PC-3 (cell line): ENCODE measurements around the gene PCDHGC3. TPM values are rescaled to one million over a fixed set of nuclear protein-coding genes. Genes with fewer than 3 reads are reported as not detected.

Source experiments
- ATAC-seq: fragments of 200-7000 bp; cut with Tn5 transposase; 2 replicates; pipeline ENCODE4 v1.9.1; 2020; ENCODE audit warnings: mild to moderate bottlenecking, moderate library complexity
- BruUV-seq: library from RNA; stranded (reverse); fragments of 400-500 nt; replicated peaks from 2 replicates; lab custom pipeline; 2021; lab: Mats Ljungman, UMichigan
- CTCF ChIA-PET: fragments of 300-600 bp; sonication (Branson Sonifier 250); formaldehyde crosslinking; loops from one replicate; lab custom pipeline; 2022; ENCODE audit warnings: antibody characterized with exemption; lab: Charles Lee
- POLR2A ChIA-PET: fragments of 300-600 bp; sonication (Branson Sonifier 250); formaldehyde crosslinking; loops from one replicate; lab custom pipeline; 2022; ENCODE audit warnings: antibody characterized with exemption; ENCODE audit not compliant: unreplicated experiment; lab: Charles Lee
- DNase-seq: peaks from one replicate; pipeline ENCODE4 v3.0.0-alpha.2; 2015
- H2AFZ ChIP-seq: fragments of 300-600 bp; sonication (generic); 2 replicates; pipeline ENCODE4 v1.6.0; 2016; ENCODE audit warnings: antibody characterized with exemption, low read length
- H3F3A ChIP-seq: fragments of 300-600 bp; sonication (generic); one replicate; pipeline ENCODE4 v1.6.0; 2017; ENCODE audit warnings: antibody characterized with exemption, low read length, control low read depth, mild to moderate bottlenecking; ENCODE audit not compliant: unreplicated experiment
- H3K27ac ChIP-seq: fragments of 300-600 bp; sonication (generic); 2 replicates; pipeline ENCODE4 v1.5.1; 2016; ENCODE audit warnings: mild to moderate bottlenecking, low read length
- H3K27me3 ChIP-seq: fragments of 300-600 bp; sonication (generic); 2 replicates; pipeline ENCODE4 v1.6.1; 2016; ENCODE audit warnings: low read length, mixed read lengths
- H3K36me3 ChIP-seq: fragments of 300-600 bp; sonication (generic); 2 replicates; pipeline ENCODE4 v1.6.1; 2016; ENCODE audit warnings: low read depth, mixed run types, low read length, mixed read lengths
- H3K4me1 ChIP-seq: fragments of 300-600 bp; sonication (generic); 2 replicates; pipeline ENCODE4 v1.5.1; 2016; ENCODE audit warnings: low read length; ENCODE audit not compliant: insufficient read depth
- H3K4me2 ChIP-seq: fragments of 300-600 bp; sonication (generic); 2 replicates; pipeline ENCODE4 v1.6.0; 2016; ENCODE audit warnings: low read length
- H3K4me3 ChIP-seq: fragments of 300-600 bp; sonication (generic); 2 replicates; pipeline ENCODE4 v1.5.1; 2016; ENCODE audit warnings: mild to moderate bottlenecking, low read length, mixed read lengths
- H3K79me2 ChIP-seq: fragments of 300-600 bp; sonication (generic); 2 replicates; pipeline ENCODE4 v1.6.1; 2017; ENCODE audit warnings: low read length, mixed read lengths
- H3K9ac ChIP-seq: fragments of 300-600 bp; sonication (generic); 2 replicates; pipeline ENCODE4 v1.6.0; 2016; ENCODE audit warnings: mild to moderate bottlenecking, low read length
- H3K9me2 ChIP-seq: fragments of 300-600 bp; sonication (generic); replicated peaks from 2 replicates; pipeline ENCODE4 v1.6.1; 2016; ENCODE audit warnings: mixed run types, low read length, mixed read lengths
- H3K9me3 ChIP-seq: fragments of 300-600 bp; sonication (generic); 2 replicates; pipeline ENCODE4 v1.6.1; 2016; ENCODE audit warnings: low read length, mixed read lengths
- H4K20me1 ChIP-seq: fragments of 300-600 bp; sonication (generic); 2 replicates; pipeline ENCODE4 v1.6.1; 2016; ENCODE audit warnings: low read length, mixed read lengths
- EZH2 ChIP-seq: fragments of 300-600 bp; sonication (generic); IDR thresholded peaks from one replicate; pipeline ENCODE4 v1.6.1; 2017; ENCODE audit warnings: antibody characterized with exemption, mild to moderate bottlenecking, low read length; ENCODE audit not compliant: unreplicated experiment
- EZH2phosphoT487 ChIP-seq: fragments of 300-600 bp; sonication (generic); IDR thresholded peaks from 2 replicates; pipeline ENCODE4 v1.6.1; 2018; ENCODE audit warnings: mild to moderate bottlenecking, antibody characterized with exemption, low read length, borderline replicate concordance
- intact Hi-C: fragments of 100-400 bp; cut with micrococcal nuclease; formaldehyde crosslinking; loops from 2 replicates; pipeline ENCODE4 v1.9.0; 2023
- total RNA-seq: library from RNA; depleted of rRNA; stranded (reverse); fragments of >200 nt; gene quantifications from 2 replicates; pipeline ENCODE4 v1.2.3, GENCODE V29; 2014
- TF ChIP-seq, protein P1 (sequence below): fragments of 300-600 bp; sonication (generic); conservative IDR thresholded peaks from 2 replicates; pipeline ENCODE4 v1.5.1; 2017; ENCODE audit warnings: antibody characterized with exemption, low read depth, mild to moderate bottlenecking, low read length

Gene PCDHGC3
- total RNA-seq, 1 experiment from 2014 or later = 2.1 TPM

DNA sequence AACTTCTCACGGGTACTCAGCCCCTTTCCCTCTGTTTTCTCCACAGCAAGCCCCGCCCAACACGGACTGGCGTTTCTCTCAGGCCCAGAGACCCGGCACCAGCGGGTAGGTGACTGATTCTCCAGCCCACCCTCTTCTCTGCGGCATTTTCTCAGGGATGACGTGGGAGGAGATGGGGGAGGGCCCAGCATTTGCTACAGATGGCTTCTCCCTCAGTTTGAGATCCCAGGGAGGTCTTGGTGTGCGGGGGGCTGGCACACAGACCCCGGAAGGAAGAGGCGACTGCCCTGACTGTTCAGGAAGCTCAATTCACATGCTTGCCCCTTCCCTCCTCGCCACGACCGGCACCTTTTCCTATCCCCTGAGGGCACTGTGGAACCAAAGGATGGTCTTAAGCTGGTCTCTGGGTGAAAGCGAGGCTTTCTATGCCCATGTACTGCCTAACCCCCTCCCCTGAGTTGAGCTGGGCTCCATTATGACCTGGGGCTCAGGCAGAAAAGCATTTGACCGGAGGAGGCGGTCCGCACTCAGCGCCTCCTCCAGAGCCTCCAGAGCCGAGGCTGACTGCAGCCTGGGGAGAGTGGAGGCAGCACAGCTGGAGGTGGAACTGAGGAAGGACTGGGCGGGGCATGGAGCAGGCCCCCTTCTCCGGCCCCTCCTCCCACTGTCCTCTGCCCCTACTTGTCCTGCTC is 19.1 kb downstream of the PCDHGC3 start:
- CTCF ChIA-PET = no interaction called here
- intact Hi-C loops = no loop called here
- Histone ChIP-seq H4K20me1 (no peaks in the 10 kb centered on the region), H3K36me3 (no peaks in the 10 kb centered on the region), H3K4me1 (no peaks in the 10 kb centered on the region), H3K9me3 (no peaks in the 10 kb centered on the region), H2AFZ (no peak overlapping the region), H3K4me2 (no peak overlapping the region), H3K27me3 (no peaks in the 10 kb centered on the region), H3F3A (no peaks in the 10 kb centered on the region), H3K9me2 (no peaks in the 10 kb centered on the region), H3K9ac (no peak overlapping the region), H3K27ac (no peak overlapping the region), H3K79me2 (no peaks in the 10 kb centered on the region), H3K4me3 (no peak overlapping the region)
- no TSS peak for BruUV-seq
- DNase-seq (no peak), ATAC-seq (no peak)
- POLR2A ChIA-PET = no interaction called here
- no peak for TF ChIP-seq EZH2
- TF ChIP-seq EZH2phosphoT487 = no peak
- TF ChIP-seq, protein P1, sequence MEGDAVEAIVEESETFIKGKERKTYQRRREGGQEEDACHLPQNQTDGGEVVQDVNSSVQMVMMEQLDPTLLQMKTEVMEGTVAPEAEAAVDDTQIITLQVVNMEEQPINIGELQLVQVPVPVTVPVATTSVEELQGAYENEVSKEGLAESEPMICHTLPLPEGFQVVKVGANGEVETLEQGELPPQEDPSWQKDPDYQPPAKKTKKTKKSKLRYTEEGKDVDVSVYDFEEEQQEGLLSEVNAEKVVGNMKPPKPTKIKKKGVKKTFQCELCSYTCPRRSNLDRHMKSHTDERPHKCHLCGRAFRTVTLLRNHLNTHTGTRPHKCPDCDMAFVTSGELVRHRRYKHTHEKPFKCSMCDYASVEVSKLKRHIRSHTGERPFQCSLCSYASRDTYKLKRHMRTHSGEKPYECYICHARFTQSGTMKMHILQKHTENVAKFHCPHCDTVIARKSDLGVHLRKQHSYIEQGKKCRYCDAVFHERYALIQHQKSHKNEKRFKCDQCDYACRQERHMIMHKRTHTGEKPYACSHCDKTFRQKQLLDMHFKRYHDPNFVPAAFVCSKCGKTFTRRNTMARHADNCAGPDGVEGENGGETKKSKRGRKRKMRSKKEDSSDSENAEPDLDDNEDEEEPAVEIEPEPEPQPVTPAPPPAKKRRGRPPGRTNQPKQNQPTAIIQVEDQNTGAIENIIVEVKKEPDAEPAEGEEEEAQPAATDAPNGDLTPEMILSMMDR = no peak

DNA sequence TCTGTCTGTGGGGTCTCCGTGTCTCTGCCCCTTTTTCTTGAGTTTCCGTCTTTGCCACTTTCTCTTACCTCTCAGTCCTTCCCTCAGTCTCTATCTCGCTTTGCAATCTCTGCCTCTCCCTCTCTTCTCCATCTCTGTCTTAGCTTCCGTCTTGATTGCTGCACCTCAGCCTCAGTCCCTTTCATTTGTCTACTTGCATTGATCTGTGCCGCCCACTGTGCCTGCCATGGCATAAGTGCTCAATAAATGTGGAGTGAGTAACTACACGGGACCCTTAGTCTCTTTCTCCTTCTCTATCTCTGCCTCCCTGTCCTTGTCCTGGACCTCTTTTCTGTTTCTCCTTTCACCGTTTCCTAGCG is 19.7 kb downstream of the PCDHGC3 start:
- no peaks in the 10 kb centered on the region for H3K79me2 ChIP-seq
- no peaks in the 10 kb centered on the region for H3K4me1 ChIP-seq
- no peaks in the 10 kb centered on the region for H3F3A ChIP-seq
- H3K4me3 ChIP-seq = no peak overlapping the region
- H3K36me3 ChIP-seq = no peaks in the 10 kb centered on the region
- TF ChIP-seq EZH2 (no peak), EZH2phosphoT487 (no peak)
- TF ChIP-seq, protein P1 = no peak
- H3K9me2 ChIP-seq = no peaks in the 10 kb centered on the region
- no peak overlapping the region for H3K4me2 ChIP-seq
- H3K27me3 ChIP-seq = no peaks in the 10 kb centered on the region
- H3K9ac ChIP-seq = no peak overlapping the region
- ChIA-PET CTCF (no interaction called here), POLR2A (no interaction called here)
- no peaks in the 10 kb centered on the region for H4K20me1 ChIP-seq
- no peak for ATAC-seq
- no peak overlapping the region for H2AFZ ChIP-seq
- intact Hi-C loops = no loop called here
- H3K9me3 ChIP-seq = no peaks in the 10 kb centered on the region
- no peak for DNase-seq
- BruUV-seq = no TSS peak
- no peak overlapping the region for H3K27ac ChIP-seq

DNA sequence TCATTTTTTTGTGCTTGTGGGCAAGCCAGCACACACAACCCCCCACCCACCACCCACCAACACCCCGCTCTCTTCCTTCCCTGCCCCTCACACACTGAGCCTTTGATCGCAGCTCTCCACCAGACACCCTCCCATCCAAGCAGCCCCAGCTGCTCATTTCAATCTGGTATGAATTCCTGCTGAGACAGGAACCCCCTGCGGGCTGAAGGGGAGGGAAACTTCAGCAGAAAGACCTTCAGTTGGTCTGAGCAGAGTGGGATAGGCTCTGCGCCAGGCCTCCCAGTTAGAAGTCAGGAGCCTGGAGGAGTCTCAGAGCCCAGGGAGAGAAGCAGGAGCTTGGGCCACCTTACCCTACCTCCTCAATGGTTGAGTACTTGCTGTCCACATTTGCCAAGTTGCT is 20.3 kb downstream of the PCDHGC3 start:
- no peaks in the 10 kb centered on the region for H3K36me3 ChIP-seq
- TF ChIP-seq EZH2phosphoT487 = no peak
- TF ChIP-seq, protein P1 = no peak
- TF ChIP-seq EZH2 = no peak
- no peaks in the 10 kb centered on the region for H4K20me1 ChIP-seq
- ChIA-PET POLR2A (no interaction called here), CTCF (no interaction called here)
- H3K27me3 ChIP-seq = no peaks in the 10 kb centered on the region
- H3K79me2 ChIP-seq = no peaks in the 10 kb centered on the region
- no peak for ATAC-seq
- no peaks in the 10 kb centered on the region for H3K9me2 ChIP-seq
- H3K4me2 ChIP-seq = no peak overlapping the region
- BruUV-seq = no TSS peak
- H2AFZ ChIP-seq = no peak overlapping the region
- no peak overlapping the region for H3K4me3 ChIP-seq
- no peaks in the 10 kb centered on the region for H3K9me3 ChIP-seq
- no peak overlapping the region for H3K9ac ChIP-seq
- no peak overlapping the region for H3K27ac ChIP-seq
- intact Hi-C loops = no loop called here
- H3K4me1 ChIP-seq = no peaks in the 10 kb centered on the region
- DNase-seq = no peak
- no peaks in the 10 kb centered on the region for H3F3A ChIP-seq
